Mucosa of descending colon (tissue), 3 donors: Measurements from ENCODE around the gene ENO2. TPM values are rescaled to one million over a fixed set of nuclear protein-coding genes. Genes with fewer than 3 reads are reported as not detected.

ENCODE experiments used
- ATAC-seq: fragments of 200-7000 bp; cut with Tn5 transposase; one replicate; pipeline ENCODE4 v1.9.1; 2020; ENCODE audit warnings: mild to moderate bottlenecking, moderate library complexity
- DNase-seq, 3 donors: peaks; one replicate each; pipeline ENCODE4 v3.0.0-alpha.2; 2020
- H3K36me3 ChIP-seq: fragments of 200-600 bp; one replicate; pipeline ENCODE4 v1.8.0; 2021; ENCODE audit warnings: low read depth, mild to moderate bottlenecking
- H3K4me1 ChIP-seq: fragments of 200-600 bp; one replicate; pipeline ENCODE4 v1.8.0; 2021; ENCODE audit warnings: low read depth, mild to moderate bottlenecking
- H3K4me3 ChIP-seq: fragments of 200-600 bp; one replicate; pipeline ENCODE4 v1.8.0; 2021; ENCODE audit warnings: mild to moderate bottlenecking
- H3K9me3 ChIP-seq: fragments of 200-600 bp; one replicate; pipeline ENCODE4 v1.8.0; 2021; ENCODE audit warnings: mild to moderate bottlenecking
- CTCF ChIP-seq: fragments of 200-600 bp; IDR thresholded peaks from one replicate; pipeline ENCODE4 v1.8.0; 2022; ENCODE audit warnings: antibody characterized with exemption, mild to moderate bottlenecking
- intact Hi-C, 2 donors: fragments of 100-400 bp; cut with DNase I in 1 of 2; cut with micrococcal nuclease in 1 of 2; formaldehyde crosslinking; loops; one replicate each; pipeline versions ENCODE4 v1.11.0 to v1.11.1; 2022; cut with DNase I, micrococcal nuclease
- total RNA-seq, 3 donors: library from RNA; stranded (reverse); fragmentation: NEBNext Ultra II Directional in 2 of 3; extraction: Animal tissue kit (Norgen Biotek cat#: 25700) in 2 of 3; gene quantifications; one replicate each; pipeline versions ENCODE4 v1.2.1 to v1.2.4, GENCODE V29; 2021 to 2023
- donor health status: DM: no; HTN: no; CAD: no; lungs with moderate emphysema.
- donor health status: DM: no; HTN: no; CAD: no.
- donor health status: DM: no; HTN: yes; CAD: no.

ENO2 gene
- total RNA-seq, 3 donors from 2014 or later: 4.5 to 67.3 (median 7.6) TPM

- no peak for ATAC-seq
- no peak for DNase-seq
- Histone ChIP-seq H3K4me1 (peaks cover 31% of the 10 kb centered on the region), H3K4me3 (no peak overlapping the region), H3K9me3 (no peaks in the 10 kb centered on the region), H3K36me3 (no peaks in the 10 kb centered on the region)
- intact Hi-C loops: no loop called here
- TF ChIP-seq CTCF: no peak
These were observed 21.8 kb downstream of the ENO2 start for GRCh38 chr12:6936194-6936635.

DNA sequence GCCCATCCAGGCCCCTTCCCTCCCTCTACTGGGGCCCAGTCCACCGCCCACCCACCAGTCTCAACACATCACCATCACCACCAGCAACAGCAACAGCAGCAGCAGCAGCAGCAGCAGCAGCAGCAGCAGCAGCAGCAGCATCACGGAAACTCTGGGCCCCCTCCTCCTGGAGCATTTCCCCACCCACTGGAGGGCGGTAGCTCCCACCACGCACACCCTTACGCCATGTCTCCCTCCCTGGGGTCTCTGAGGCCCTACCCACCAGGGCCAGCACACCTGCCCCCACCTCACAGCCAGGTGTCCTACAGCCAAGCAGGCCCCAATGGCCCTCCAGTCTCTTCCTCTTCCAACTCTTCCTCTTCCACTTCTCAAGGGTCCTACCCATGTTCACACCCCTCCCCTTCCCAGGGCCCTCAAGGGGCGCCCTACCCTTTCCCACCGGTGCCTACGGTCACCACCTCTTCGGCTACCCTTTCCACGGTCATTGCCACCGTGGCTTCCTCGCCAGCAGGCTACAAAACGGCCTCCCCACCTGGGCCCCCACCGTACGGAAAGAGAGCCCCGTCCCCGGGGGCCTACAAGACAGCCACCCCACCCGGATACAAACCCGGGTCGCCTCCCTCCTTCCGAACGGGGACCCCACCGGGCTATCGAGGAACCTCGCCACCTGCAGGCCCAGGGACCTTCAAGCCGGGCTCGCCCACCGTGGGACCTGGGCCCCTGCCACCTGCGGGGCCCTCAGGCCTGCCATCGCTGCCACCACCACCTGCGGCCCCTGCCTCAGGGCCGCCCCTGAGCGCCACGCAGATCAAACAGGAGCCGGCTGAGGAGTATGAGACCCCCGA, 22.5 kb downstream of the ENO2 start:
- H3K4me1 ChIP-seq: peaks cover 31% of the 10 kb centered on the region
- ATAC-seq: peak; percentile 7

GRCh38 chr12:6937481-6938352, 23.3 kb downstream of the ENO2 start:
- TF ChIP-seq CTCF: peak; percentile 99
- Histone ChIP-seq H3K9me3 (no peaks in the 10 kb centered on the region), H3K4me3 (peak overlapping the region; percentile 21), H3K4me1 (peaks cover 27% of the 10 kb centered on the region), H3K36me3 (no peaks in the 10 kb centered on the region)
- peak; percentile 93 for ATAC-seq
- peak; percentile 92 to 97 (median 94) for DNase-seq
- intact Hi-C loops: no loop called here

More for the DNA sequence above, 22.5 kb downstream of the ENO2 start:
- Histone ChIP-seq H3K9me3 (no peaks in the 10 kb centered on the region), H3K4me3 (peak overlapping the region; percentile 21), H3K36me3 (no peaks in the 10 kb centered on the region)
- peak in 2 of 3 donors; percentile 67 to 73 for DNase-seq
- TF ChIP-seq CTCF: no peak
- intact Hi-C loops: no loop called here

DNA sequence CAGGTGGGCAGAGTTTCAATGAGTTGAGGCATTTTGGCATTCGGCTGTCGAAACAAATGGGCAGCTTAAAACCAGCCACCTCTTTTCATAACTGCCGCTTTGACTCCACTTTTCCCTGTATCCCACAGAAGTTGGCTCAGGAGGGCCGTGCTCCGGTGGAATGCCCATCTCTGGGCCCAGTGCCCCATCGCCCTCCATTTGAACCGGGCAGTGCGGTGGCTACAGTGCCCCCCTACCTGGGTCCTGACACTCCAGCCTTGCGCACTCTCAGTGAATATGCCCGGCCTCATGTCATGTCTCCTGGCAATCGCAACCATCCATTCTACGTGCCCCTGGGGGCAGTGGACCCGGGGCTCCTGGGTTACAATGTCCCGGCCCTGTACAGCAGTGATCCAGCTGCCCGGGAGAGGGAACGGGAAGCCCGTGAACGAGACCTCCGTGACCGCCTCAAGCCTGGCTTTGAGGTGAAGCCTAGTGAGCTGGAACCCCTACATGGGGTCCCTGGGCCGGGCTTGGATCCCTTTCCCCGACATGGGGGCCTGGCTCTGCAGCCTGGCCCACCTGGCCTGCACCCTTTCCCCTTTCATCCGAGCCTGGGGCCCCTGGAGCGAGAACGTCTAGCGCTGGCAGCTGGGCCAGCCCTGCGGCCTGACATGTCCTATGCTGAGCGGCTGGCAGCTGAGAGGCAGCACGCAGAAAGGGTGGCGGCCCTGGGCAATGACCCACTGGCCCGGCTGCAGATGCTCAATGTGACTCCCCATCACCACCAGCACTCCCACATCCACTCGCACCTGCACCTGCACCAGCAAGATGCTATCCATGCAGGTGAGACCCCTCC, 24.2 kb downstream of the ENO2 start:
- intact Hi-C loops: no loop called here
- no peak for ATAC-seq
- Histone ChIP-seq H3K36me3 (peaks cover 3% of the 10 kb centered on the region), H3K4me1 (peaks cover 29% of the 10 kb centered on the region), H3K4me3 (peak overlapping the region; percentile 21), H3K9me3 (no peaks in the 10 kb centered on the region)
- peak; percentile 32 to 72 (median 59) for DNase-seq
- no peak for TF ChIP-seq CTCF

- H3K9me3 ChIP-seq: no peaks in the 10 kb centered on the region
- intact Hi-C loops: no loop called here
- DNase-seq (no peak), ATAC-seq (no peak)
- peaks cover 23% of the 10 kb centered on the region for H3K4me1 ChIP-seq
- no peak overlapping the region for H3K4me3 ChIP-seq
- TF ChIP-seq CTCF: no peak
- H3K36me3 ChIP-seq: peaks cover 6% of the 10 kb centered on the region
These were observed 24.8 kb downstream of the ENO2 start for GRCh38 chr12:6939191-6939540.
